ELF-1 (cell line): ENCODE measurements around the gene HAAO.

Experiments used
- DNase-seq: peaks from one replicate; pipeline ENCODE4 v3.0.0-alpha.2; 2016; ENCODE audit warnings: low read depth, low spot score

Gene HAAO

DNA sequence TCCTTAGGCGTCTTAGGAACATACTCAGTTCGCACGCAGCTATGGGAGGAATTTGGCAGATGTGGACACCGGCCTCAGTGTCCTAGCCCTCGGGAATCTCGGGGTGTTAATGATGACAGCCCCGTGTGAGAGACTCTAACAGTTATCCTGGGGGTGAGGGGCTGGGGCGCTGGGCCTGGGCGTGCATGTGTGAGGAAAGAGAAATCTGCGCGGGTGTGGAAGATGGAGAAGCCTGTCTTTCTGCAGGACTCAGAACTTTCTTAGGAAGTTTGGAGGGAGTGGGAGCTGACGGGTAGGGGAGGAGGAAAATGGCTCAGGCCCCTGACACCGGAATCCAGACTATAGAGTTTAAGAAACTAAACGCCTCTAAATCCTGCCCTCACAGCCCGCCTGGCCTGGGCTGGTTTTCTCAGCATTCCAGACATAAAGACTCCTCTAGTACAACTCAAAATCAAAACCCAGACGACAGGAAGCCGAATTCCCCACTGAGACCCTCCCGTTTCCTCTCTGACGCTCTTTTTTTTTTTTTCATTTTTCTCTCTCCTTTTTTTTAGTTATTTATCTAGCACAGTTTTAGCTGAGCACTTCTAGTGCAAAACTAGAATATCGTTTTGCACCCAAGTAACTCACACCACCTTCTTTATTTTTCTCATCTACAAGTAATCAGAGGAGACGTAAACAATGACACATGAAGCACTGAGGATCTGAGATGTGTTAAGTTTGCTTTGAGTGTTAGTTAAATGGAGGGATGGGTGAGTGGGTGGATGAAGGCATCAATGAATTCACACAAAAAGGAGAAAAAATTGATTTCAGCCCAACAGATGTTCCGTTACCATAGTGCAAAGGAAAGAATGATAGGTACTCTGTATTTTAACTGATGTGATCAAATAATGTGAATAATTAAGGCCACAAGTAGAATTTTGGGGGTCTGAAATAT is 1.2 kb upstream of the HAAO start:
- DNase-seq, result peak; percentile 75

GRCh38 chr2:42792087-42792582 is 248 bp downstream of the HAAO start:
- peak; percentile 30 for DNase-seq

- no peak for DNase-seq
Observed at GRCh38 chr2:42791606-42792005, 777 bp downstream of the HAAO start.

DNA sequence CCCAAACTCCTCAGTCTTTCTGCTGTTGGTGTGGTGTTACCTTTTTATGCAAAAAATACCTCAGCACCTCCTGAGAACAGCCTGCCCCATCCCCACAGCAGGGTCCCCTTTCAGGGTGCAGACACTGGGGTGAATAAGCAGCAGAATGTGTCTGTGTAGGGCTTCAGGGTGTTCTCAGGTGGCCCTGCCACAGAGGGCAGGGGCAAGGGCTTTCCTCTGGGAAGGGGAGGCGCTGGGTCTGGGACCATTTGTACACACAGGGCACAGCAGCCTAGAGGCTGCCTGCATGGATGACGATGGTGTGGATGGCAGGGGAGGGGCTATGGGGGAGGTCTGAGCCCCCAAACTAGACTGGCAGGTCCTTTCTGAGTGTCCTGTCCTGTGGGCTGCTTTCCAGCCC is 2.6 kb downstream of the HAAO start:
- no peak for DNase-seq

DNA sequence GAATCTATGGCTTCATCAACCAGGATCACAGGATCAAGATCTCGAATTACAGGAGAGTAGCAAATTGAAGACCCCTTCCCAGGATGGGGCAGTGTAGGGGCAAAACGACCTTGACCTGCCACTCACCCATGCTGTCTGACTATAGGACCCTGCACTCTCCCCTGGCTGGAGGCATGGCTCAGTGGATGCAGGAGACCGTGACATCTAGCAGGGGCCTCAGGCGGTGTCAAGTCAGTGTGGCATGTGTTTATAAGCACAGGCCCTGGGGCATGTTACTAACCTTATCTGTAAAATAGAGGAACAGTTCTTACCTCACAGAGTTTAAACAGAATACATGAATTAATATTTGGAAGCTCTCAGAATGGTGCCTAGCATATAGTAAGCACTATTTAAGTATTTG is 3.5 kb downstream of the HAAO start:
- DNase-seq, result no peak

DNA sequence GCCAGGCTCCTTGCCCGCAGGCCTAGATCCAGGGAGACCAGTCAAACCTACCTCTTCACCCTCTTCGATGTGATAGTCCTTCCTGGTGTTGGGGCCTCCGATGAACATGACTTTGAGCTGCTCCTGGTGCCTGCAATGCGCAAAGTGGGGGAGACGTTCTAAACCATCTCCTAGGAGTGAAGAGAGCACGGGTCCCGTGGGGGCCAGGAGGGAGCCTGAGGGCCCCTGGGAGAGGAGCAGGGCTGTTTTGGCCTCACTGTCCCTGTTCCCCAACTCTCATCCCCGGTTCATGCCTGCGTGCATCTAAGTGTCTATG is 3.9 kb downstream of the HAAO start:
- no peak for DNase-seq

- DNase-seq, result no peak
Observed at GRCh38 chr2:42787788-42788477, 4.5 kb downstream of the HAAO start.

- no peak for DNase-seq
Observed at GRCh38 chr2:42787424-42787787, 5.0 kb downstream of the HAAO start.

GRCh38 chr2:42786561-42787345 is 5.6 kb downstream of the HAAO start:
- peak; percentile 40 for DNase-seq

GRCh38 chr2:42784204-42784880 is 8.0 kb downstream of the HAAO start:
- peak; percentile 41 for DNase-seq

DNA sequence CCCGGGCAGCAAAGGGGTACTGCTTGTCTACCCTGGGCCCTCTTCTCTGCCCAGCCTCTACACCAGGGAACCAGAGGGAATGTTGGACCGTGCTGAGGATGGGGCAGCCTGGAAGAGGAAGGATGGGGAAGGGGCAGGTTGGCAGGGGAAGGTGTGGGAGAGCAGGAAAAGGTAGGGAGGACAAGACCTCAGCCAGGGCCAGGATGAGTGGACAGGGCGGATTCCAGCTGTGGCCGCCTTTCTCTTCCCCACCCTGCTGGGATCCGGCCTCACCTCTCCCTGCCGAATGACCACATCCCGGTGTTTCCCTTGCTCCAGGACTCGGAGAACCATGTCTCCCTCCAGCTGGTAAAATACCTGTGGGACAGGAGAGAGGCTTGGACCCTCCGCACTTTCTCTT is 8.9 kb downstream of the HAAO start:
- no peak for DNase-seq

DNA sequence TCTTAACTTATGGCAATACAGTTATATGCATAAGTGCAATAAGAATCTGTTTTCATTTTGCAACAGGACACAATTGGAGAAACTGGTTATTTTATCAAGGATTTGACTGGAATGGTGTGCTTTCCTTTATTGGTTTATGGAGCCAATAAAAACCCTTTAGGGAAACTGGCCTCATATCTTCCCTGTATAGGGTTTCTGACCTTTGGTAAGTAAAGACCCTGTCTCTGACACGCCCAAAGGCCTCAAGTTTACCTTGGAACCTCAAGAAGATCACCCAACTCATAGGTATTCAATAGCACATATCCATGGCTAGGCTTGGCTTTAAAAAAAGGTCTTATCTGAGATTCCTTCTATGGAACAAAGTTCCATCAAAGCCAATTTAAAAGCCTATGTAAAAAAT is 11.2 kb downstream of the HAAO start:
- DNase-seq, result no peak

- no peak for DNase-seq
Observed at GRCh38 chr2:42777883-42778805, 14.2 kb downstream of the HAAO start.

DNA sequence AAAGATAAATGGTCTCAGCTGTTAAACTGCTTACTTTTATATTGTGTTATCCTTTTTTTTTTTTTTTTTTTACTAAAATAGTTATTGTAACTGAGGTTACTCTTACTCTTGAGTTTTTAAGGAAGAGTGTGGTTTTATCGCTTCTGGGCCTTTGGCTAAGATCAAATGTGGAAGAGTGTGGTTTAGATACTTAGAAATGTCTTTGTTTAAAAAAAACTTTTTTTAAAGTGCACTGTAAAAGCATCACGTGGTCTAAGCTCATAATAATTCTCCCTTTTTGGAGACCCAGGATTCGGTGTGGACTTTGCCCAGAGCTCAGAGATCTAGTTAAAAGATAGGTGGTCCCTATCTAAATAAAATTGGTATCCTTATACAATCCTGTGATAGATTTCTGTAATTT is 16.6 kb downstream of the HAAO start:
- DNase-seq, result no peak

DNA sequence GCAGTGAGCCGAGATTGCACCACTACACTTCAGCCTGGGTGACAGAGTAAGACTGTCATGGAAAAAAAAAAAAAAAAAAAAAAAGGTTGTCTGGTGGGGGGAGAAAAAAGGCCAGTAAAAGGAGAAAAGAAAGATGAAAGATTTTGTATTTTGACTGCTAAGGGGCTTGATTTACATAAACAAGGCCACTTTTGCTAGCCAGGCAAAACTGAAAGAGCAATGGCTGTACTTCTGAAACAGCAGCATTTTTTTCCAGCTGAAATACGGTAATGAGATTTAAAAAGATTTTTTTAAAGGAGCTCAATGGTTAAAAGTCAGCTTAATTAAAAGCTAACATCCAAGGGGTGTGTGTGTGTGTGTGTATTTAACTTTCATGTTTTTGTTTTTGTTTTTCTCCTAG is 17.2 kb downstream of the HAAO start:
- DNase-seq, result no peak

- no peak for DNase-seq
Observed at GRCh38 chr2:42771546-42772153, 20.7 kb downstream of the HAAO start.

DNA sequence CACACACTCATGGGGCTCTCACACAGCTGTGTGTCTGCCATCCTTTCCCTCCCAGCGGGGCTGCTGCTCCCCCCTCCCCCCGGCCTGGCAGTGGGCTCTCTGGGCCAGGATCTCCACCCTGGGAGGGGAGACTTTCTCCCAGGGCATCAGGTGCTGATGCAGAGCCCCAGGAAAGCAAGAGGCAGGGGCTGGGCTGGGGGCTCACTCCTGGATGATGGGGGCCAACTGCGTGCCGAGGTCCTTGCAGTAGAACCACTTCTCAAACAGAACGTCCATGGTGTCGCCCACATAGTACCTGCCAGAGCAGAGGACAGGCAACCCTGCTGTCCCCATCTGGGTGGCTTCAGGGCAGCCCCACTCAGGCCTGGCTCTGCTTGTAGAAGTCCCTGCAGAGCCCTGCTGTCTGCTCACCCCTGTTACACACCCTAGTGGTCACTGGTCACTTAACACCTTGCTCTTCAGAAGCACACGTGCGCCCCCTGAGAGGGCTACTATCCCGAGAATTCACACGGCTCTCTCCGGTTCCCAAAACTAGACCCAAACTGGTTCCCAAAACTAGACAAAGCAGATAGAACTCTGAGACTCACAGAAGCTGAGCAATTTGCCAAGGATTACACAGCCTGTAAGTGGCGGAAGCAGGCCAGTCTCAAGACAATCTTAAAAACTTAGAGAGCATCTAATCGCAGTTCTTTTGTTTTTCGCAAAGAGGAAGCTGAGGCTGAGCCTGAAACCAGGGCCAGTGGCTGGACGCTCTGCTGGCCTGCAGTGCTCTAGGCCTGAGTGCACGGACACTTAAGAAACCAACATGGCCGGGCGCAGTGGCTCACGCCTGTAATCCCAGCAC is 21.9 kb downstream of the HAAO start:
- peak; percentile 87 for DNase-seq

GRCh38 chr2:42769583-42770287 is 22.6 kb downstream of the HAAO start:
- DNase-seq, result no peak
